HG03039 (cell line): ENCODE measurements around the gene NOP53.
"Not testable (repeated sequence)": the region's sequence is repeated elsewhere in the genome, so short reads cannot be mapped to it uniquely, and the experiment has no call there.

Experiments used
- ATAC-seq: cut with Tn5 transposase; IDR thresholded peaks from one replicate; pipeline ENCODE4 v1.9.1; 2021; ENCODE audit warnings: mild to moderate bottlenecking, moderate library complexity; ENCODE audit not compliant: unreplicated experiment

The NOP53 gene

GRCh38 chr19:47752440-47753211 is 7.3 kb downstream of the NOP53 start:
- no peak for ATAC-seq

GRCh38 chr19:47754206-47755064 is 9.1 kb downstream of the NOP53 start:
- ATAC-seq: no peak

- no peak for ATAC-seq
These were observed 9.9 kb downstream of the NOP53 start for GRCh38 chr19:47755065-47755761.

- ATAC-seq: no peak
These were observed 10.6 kb downstream of the NOP53 start for GRCh38 chr19:47755762-47756626.

- ATAC-seq: no peak
These were observed 11.2 kb downstream of the NOP53 start for GRCh38 chr19:47756627-47756929.

GRCh38 chr19:47756953-47757608 is 11.7 kb downstream of the NOP53 start:
- ATAC-seq: no peak

GRCh38 chr19:47757617-47758442 is 12.5 kb downstream of the NOP53 start:
- no peak for ATAC-seq

- ATAC-seq: no peak
These were observed 13.1 kb downstream of the NOP53 start for GRCh38 chr19:47758443-47758804.

GRCh38 chr19:47760632-47760999 is 15.3 kb downstream of the NOP53 start:
- no peak for ATAC-seq

GRCh38 chr19:47761566-47761965 is 16.2 kb downstream of the NOP53 start:
- no peak for ATAC-seq

- ATAC-seq: no peak
These were observed 16.8 kb downstream of the NOP53 start for GRCh38 chr19:47762151-47762550.

- ATAC-seq: no peak
These were observed 17.4 kb downstream of the NOP53 start for GRCh38 chr19:47762615-47763308.

GRCh38 chr19:47764705-47765104 is 19.4 kb downstream of the NOP53 start:
- not testable (repeated sequence) for ATAC-seq

GRCh38 chr19:47765523-47766358 is 20.4 kb downstream of the NOP53 start:
- ATAC-seq: no peak

- no peak for ATAC-seq
These were observed 20.9 kb downstream of the NOP53 start for GRCh38 chr19:47766359-47766620.

GRCh38 chr19:47766670-47767069 is 21.3 kb downstream of the NOP53 start:
- no peak for ATAC-seq

- no peak for ATAC-seq
These were observed 22.0 kb downstream of the NOP53 start for GRCh38 chr19:47767349-47767748.

- no peak for ATAC-seq
These were observed 23.3 kb downstream of the NOP53 start for GRCh38 chr19:47768604-47769003.
